HG03135 (cell line): Measurements from ENCODE around the gene CGRRF1.

Experiments used
- ATAC-seq: cut with Tn5 transposase; IDR thresholded peaks from one replicate; pipeline ENCODE4 v1.9.1; 2021; ENCODE audit warnings: mild to moderate bottlenecking, moderate library complexity; ENCODE audit not compliant: unreplicated experiment

Gene CGRRF1, protein sequence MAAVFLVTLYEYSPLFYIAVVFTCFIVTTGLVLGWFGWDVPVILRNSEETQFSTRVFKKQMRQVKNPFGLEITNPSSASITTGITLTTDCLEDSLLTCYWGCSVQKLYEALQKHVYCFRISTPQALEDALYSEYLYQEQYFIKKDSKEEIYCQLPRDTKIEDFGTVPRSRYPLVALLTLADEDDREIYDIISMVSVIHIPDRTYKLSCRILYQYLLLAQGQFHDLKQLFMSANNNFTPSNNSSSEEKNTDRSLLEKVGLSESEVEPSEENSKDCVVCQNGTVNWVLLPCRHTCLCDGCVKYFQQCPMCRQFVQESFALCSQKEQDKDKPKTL

DNA sequence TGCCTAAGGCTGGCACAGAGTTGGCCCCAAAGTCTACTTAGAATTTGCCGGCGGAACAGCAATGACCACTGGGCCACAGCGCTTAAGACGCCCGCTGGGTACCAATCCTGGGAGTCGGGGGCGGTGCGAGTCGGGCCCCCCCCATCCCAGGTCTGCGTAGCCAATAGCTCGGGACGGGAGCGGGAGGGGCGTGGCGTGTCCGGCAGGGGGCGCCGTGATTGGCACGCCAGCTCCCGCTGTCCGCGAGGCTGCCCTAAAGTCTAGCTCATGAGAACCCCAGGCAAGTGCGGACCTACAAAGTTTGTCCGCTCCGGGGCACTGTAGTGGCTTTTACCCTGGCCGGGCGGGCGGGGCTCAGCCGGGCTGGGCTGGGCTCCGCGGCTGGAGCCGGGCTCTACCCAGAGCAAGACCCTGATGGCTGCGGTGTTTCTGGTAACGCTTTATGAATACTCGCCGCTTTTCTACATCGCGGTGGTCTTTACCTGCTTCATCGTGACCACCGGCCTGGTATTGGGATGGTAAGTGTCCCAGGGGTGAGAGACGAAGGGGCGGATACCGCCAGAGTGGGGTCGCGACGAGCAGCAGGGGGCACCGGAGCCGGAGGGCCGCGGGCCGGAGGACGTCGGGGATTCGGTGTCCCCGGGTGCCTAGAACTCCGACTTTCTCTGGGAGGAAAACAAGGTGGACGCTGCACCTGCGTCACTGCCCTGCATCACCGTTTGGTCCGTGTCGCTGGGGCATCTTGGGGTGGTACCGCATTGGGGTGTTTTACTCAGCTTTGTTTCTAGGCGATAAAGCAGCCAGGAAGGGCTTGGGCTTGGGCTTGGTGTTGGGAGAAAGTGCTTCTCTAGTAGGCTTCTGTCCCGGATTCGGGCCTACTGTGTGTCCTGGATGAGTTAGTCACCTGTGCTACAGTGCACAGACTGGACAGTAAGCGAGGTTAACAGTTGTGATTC lies at the start of gene CGRRF1:
CGRRF1 (plus strand) TSS at position 361 of the 956 bp plus-strand sequence; CDS start at position 415, 54 bp downstream.
- ATAC-seq: peak; percentile 97

DNA sequence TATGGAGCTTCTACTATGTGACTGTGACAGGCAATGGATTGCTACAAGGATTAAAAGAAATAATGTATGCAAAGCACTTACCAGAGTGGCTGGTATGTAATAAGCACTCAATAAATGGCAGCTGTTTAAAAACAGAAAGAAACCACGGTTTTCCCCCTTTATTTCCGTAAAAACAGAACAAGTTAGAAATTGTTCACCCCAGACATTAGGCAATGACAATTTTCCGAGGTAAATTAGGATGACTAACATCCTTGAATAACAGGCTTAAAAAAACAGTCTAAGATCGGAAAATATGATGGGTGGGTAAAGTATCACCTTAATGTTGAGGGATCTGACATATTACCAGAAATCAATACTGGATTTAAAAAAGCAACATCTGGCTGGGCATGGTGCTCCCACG lies 47.7 kb upstream of the CGRRF1 start:
- no peak for ATAC-seq

DNA sequence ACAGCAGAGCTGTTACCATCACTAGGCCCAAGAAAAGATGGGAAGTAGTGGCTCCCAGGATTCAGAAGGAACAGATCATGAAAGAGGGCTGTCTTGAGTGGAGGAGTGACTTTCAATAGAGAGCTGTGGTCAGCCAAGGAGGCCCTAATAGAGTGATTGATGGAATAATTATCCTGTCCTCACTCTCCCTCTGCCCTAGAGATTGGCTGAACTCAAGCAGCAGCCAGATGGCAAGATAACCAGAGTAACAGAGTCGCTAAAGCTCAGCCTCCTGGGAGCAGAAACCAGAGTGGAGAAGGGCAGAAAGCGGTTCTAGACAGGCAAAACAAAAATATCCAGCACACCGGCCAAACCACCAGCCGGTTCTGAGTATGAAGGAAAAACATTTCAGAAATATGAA lies 44.1 kb upstream of the CGRRF1 start:
- ATAC-seq: no peak

DNA sequence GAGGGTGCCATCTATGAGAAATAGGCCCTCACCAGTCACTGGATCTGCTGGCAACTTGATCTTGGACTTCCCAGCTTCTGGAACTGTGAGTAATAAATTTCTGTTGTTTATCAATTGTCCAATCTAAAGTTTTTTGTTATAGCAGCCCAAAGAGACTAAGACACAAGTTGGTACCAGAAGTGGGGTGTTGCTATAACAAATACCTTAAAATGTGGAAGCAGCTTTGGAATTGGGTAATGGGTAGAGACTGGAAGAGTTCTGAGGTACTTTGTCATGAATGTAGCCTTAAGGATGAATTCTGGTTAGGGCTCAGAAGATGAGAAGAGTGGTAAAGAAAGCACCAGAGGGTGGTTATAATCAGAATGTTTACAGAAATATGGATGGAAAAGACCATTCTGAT lies 42.4 kb upstream of the CGRRF1 start:
- no peak for ATAC-seq

DNA sequence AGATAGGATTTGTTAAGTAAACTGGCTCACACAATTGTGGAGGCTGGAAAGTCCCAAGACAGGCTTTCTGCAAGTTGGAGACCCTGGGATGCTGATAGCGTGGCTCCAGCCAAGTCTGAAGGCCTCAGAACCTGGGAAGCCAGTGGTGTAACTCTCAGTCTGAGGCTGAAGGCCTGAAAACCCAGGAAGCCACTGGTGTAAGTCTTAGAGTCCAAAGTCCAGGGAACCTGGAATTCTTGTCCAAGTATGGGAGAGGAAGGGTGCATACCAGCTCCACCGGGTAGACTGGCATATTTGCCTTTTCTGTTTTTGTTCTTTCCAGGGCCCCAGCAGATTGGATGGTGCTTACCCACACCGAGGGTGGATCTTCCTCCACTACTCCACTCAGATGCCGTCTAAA lies 39.0 kb upstream of the CGRRF1 start:
- ATAC-seq: no peak

DNA sequence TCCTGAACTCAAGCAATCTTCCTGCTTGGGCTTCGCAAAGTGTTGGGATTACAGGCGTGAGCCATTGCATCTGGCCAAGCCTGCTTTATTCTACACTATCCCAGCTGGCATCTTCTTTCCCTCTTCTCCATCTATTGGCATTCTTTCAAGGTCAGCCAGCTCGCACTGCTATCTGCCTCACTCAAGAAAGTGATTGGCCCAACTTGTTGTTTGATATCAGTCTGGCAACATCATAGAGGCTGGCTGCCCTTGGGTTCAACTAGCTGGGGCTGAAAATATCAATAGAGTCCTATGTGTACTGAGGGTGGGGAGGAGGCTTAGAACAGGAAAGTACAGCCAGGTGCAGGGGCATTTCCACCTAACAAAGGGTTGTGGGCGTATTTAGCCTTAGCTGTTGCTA lies 38.1 kb upstream of the CGRRF1 start:
- ATAC-seq: no peak

DNA sequence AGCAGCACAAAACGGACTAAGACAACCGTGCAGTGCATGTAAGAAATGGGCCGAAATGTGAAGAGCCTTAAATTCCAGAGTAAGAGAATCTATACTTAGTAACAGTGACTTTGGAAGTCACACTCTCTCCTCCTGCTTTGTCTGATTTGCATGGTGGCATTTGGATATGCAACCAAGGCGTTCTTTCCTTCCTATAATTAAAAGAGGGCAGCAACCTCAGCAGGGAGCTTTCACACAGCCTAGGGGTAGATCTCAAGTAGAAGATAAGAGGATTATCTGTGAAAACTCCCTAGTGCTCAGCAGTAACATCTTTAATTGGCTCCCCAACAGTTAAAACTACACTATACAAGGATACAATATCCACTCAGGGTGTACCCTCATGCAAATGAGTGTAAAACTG lies 37.4 kb upstream of the CGRRF1 start:
- ATAC-seq: no peak

DNA sequence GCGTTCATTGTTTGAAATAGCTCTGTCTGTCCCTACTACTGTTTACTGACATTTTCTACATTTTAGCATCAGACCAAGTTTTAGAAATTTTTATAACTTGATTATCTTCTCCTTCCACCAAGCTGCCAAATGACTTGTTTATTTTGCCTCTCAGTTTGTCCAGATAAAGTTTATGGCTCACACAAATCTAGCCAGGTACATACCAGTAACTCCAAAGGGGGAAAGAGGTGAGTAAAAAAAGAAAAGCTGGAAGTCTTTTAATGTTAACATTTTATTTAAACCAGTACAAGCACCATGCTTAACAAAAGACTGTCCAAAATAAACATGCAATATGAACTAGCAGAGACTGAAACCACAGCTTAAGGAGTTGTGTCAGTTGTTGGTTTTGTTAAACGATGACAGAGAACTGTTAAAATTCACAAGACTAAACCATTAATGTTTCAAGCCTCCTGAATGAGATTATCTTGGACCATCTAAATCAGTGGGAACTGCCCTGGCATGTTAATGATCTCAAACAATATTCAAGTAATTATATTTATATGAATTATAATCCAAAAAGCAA lies 35.4 kb upstream of the CGRRF1 start:
- no peak for ATAC-seq

DNA sequence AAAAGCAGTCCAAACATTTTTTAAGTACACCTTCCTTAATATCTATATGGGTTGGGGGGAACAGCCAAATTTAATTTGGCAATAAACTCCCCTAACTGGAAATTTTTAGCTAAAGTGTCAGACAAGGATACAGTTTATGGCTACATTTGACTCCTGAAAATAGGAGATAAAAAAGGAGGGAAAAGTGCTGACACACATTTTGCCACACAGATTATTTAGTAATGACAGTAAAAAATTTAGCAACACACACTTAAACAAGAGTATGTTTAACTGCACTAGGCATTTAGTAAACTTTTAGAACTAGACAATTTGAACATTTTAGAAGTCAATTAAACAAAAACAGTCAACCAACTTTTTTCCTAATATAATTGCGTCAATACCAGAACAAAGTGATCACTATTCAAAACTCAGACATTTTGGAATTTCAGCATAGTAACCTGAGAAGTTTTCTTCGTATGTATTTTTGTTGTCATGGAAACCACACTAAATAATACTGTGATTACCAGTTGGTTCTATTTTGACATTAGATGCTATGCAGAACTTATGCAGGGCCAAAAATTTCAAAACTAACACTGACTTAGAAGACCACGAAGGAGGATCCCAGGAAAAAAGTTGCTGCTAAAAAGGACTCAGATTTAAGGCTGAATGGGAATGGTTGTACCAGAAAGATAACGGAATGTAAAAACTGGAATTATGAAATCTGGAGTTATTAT lies 34.4 kb upstream of the CGRRF1 start:
- no peak for ATAC-seq

DNA sequence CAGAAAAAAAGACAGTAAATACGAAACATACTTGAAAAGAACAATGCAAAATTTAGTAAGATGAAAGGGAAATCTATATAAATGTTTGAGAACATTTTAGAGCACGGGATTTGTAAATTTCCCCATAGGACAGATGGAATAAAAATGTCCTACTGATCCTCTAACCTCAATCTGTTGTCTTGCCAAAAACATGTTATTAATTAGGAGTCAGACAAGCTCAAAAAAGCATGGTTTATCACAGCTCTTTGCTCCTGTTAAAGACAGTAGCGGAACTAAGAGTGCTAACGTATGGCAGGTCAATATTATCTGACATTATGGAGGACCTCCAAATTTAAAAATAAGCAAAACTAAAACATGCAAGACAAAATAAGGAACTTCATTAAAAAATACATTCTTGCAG lies 33.8 kb upstream of the CGRRF1 start:
- ATAC-seq: no peak

DNA sequence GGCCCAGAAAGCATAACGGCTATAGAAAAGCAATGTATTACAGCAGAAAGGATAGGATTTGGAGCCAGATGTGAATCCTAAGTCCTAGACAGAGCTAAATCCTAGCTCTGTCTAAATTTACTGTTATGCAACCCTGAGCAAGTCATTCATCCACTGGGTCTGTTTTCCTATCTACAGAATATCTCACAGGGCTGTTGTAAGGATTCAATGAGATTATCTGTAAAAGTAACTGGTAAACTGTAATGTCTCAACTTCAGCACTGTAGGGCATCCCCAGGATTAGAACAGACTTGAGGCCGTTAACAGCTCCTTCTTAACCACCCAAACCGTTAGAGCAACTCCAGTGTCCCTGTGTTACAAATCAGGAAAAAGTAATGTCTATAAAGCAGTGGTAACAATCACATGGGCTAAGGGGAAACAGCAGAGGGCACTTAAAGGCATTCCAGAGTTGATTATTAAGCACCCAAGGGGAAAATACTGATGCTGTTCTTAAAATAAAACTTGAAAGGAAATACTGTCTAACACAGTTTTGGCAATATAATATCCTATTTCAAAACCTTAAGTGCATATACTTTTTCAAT lies 31.0 kb upstream of the CGRRF1 start:
- no peak for ATAC-seq

DNA sequence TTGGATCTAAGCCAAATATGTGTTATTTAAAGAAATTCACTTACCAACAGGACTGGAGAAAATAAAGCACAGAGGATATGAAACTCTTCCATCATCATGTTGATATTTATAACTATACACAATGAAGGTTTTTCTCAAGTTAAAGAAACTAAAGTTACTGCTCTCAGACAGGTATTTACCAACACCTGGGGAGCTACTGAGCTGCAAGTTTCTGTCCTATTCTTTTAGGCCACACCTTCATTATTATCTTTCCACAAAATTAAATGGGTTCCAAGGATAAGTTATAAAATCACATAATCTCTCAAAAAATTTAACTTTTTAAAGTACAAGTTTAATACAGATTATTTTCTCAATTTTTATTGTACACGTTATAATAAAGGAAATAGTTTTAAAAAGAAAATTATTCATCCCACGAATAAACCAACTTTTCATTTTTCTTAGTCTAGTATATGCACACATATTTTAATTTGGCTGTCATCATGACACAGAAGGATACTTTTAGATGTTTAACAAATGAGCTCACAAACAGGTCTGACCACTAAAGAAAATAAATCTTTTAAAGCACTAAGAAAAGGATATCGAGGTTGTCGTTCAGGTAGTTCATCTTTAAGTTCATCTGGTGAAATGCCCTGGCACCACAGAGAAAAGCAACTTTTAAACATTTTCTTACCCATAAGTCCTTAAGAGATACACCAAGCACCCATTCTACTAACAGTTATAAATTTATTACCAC lies 28.7 kb upstream of the CGRRF1 start:
- no peak for ATAC-seq

DNA sequence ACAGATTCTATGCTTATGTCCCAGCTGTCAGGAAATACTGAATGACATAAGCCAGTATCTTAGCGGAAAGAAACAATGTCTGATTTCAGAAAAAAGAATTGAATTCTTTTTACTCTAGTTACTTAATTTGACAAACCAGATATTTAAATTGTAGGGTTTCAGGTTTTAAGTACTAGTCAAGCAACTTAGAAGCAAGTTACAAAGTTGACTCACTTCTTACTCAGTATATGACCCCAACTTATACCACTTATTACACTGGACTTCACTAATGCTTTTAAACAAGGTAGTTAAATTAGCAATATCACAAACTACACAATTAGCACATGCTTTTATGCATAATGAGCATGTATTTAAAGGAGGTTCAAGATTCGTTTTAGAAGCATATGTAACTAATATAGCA lies 28.0 kb upstream of the CGRRF1 start:
- ATAC-seq: no peak

DNA sequence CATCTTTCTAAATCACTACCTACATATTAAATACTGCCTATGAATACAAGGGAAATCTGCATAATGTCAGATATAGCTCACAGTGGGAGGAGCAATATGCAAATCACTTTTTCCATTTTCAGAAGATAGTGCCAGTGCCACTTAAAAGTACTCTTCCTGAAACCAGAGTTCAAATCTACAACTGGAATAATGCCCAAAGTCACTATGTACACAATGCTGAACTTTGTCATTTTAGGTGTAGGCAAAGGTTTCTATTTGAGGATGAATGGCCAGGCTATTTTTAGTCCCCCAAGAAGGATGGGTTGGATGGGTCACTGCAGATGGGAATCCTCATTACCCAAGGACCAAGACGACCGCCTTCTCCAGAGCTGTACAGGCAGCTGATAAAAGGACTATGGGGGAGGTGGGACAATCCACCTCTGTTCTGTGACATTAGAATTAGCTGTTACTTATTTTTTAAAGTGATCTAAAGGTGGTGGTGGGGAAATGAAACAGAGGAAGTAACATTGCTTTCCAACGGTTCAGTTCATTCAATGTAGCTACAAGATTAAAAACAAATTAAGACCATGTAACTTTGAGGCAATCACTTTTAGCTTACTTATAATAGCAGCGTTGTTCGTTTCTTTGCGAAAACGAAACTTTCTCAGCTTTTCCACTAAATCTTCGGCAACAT lies 26.5 kb upstream of the CGRRF1 start:
- no peak for ATAC-seq

DNA sequence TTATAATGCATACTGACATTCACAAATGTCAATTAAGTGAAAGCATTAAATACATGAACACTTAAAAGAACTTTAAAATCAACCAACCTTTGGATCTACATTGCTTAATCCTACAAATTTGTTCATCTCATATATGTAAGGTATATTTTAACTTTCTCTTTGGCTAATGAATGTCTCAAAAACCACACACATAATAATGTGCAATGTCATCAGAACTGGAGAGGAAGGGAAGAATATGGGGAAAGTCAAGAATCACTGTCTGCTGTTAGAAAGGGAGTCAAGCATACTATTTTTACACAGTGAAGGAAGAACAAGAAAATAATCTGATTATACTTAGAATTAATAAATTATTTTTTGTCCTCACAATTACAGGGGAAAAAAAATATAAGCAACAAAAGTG lies 25.9 kb upstream of the CGRRF1 start:
- no peak for ATAC-seq

DNA sequence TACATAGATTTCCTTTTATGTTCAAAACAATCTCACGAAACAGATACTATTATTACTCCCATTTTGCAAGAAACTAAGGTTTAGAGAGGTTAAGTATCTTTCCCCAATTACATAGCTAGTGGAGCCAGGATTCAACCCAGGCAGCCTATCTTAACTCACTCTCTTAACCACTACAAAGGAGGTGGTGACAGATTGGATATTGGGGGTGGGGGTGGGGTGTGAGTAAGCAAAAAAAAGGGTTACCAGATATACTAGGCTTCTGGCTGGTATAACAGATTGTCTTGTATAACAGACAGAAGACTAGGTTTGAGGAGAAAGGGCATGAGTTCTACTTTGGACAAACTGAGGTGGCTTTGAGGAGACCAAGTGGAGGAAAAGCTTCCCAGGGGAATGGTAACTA lies 23.0 kb upstream of the CGRRF1 start:
- ATAC-seq: no peak

DNA sequence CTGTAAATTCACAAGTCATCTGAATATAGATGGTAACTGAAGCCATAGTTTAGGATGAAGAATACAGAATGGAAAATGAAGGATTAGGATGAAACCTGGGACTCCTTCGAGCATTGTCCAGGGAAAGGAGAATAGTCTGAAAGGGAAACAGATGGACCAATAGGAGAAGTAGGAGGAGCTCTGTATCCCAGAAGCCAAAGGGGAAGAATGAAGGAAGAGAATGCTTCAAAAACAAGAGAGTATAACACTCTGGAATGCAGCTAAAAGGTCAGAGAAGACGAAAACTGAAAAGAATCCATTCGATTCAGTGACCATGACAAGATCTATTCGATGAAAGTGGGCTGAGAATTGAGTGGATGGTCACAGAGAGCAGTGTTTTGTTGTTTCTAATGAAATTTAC lies 21.9 kb upstream of the CGRRF1 start:
- ATAC-seq: no peak

DNA sequence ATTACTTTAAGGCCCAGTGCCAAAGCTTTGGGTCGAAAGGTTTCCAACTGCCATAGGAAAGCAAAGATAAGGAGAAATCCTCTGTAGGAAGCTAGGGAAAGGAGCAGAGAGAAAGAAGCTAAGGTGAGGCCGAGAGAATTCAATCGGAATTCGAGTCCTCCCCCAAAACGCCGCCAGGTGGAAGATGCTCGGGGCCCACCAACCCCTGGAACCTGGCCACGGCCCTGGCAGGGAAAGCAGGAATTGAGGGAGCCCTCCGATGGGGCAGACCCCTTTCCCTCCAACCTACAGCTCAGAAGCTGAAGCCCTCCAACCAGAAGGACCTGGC lies 21.4 kb upstream of the CGRRF1 start:
- ATAC-seq: no peak

DNA sequence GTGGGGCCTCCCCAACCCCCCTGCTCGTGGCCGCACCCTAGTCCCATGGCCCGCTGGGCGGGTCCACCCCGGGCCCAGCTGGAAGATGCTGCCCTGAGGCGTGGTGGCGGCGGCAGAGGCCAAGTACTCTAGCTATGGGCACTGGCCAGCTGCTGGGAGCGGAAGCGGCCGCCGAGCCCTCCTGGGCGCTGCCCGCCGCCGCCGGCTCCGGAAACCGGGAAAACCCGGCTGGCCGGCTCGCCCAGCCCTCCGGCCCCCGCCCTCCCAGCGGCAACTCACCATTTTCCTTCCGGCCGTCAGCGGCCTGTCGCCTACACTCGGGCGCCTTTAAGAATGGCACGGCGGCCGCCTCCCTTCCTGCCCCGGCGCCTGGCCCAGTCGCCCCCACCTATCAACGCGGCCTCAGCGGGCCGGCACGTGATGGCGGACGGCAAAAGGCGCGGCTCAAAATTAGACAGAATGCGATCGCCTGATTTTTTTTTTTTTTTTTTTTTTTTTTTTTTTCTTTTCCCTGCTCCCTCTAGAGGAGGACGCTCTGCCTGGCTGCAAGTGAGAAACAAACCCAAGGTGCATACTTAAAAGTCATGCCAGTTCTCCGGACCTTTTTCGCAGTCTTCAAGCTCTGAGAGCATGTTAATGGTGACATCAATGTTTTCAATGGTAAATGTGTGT lies 20.9 kb upstream of the CGRRF1 start, which contains the start of gene GMFB:
GMFB (minus strand) TSS at position 335 of the 672 bp plus-strand sequence; CDS start at position 282, 53 bp downstream.
- peak; percentile 90 for ATAC-seq
